ENCODE data around the gene THBS3.
"Not testable (repeated sequence)": the region's sequence is repeated elsewhere in the genome, so short reads cannot be mapped to it uniquely, and the experiment has no call there.

The THBS3 gene

DNA sequence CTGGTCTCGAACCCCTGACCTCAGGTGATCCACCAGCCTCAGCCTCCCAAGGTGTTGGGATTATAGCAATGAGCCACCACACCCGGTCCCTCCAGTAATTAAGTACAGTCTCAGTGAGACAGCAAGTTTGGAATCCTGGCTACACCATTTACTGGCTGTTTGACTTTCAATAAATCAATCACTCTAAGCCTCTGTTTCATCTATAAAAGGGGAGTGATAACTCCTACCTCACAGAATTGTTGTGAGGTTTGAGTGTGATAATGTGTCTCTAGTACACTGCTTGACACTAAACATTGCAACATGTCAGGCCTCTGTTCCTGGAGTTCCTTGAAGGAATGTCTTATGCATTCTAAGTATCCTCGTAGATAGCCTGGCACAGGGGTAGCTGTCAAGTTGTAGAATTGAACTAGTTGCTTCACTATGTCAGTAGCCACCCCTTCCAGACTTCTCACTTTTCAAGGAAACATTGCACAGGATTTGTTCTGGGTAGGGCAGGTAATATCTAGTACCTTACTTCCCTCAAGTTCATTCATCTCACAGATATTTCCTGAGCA, 35.2 kb upstream of the THBS3 start:
- H3K4me1 ChIP-seq, result peaks cover 42 to 57% (median 50%) of the 10 kb centered on the region in 10 experiments
- H3K9me3 ChIP-seq (replicated peaks in 1 of 11), result no peaks in the 10 kb centered on the region
- H3K36me3 ChIP-seq, result peaks cover 13 to 33% (median 23%) of the 10 kb centered on the region in 11 experiments
- peak overlapping the region in 9 of 11 experiments; percentile 19 to 90 (median 86); a peak in 9 of 22 replicates for H3K27ac ChIP-seq
- TF ChIP-seq Cebpa-rat (IDR thresholded peaks at IDR 0.05), result no peak
- no peaks in the 10 kb centered on the region for H4K20me1 ChIP-seq
- H3K4me2 ChIP-seq, result peak overlapping the region; percentile 80 to 98 (median 93)
- peak overlapping the region; percentile 60 to 76 (median 68); a peak in 19 of 20 replicates for H3K4me3 ChIP-seq
- H3K9ac ChIP-seq, result peak overlapping the region; percentile 81 to 87 (median 85); a peak in 20 of 22 replicates
- H3K27me3 ChIP-seq, result no peaks in the 10 kb centered on the region

DNA sequence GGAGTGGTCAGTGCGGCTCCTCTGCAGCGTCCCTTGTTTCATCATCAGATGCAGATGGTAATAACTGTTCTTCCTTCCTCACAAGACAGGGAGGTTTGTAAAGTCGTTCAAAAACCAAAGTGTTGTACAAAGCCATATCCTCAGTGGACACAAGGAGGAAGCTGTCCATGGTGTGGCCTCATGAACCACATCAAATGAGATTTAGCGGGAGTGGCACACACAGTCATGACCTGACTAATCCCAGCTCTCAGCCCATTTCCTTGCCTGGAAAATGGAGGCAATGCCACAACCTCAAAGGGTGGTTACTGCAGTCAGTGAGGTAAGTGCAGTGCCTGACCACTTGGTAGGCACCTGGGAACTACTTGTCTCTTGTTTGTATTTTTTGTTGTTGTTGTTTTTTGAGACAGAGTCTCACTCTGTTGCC, 34.2 kb upstream of the THBS3 start:
- Histone ChIP-seq H4K20me1 (no peaks in the 10 kb centered on the region), H3K9me3 (replicated peaks in 1 of 11) (no peaks in the 10 kb centered on the region), H3K9ac (peak overlapping the region in 6 of 11 experiments; percentile 39 to 76 (median 74); a peak in 8 of 22 replicates), H3K36me3 (peaks cover 15 to 33% (median 25%) of the 10 kb centered on the region in 11 experiments; a peak in 21 of 22 replicates), H3K4me1 (peaks cover 43 to 68% (median 53%) of the 10 kb centered on the region in 10 experiments), H3K27me3 (no peaks in the 10 kb centered on the region), H3K27ac (peak overlapping the region in 10 of 11 experiments; percentile 3 to 77 (median 54); a peak in 14 of 22 replicates), H3K4me3 (peak overlapping the region in 4 of 10 experiments; percentile 57 to 73 (median 63); a peak in 2 of 20 replicates), H3K4me2 (peak overlapping the region; percentile 79 to 98 (median 92))
- TF ChIP-seq Cebpa-rat (IDR thresholded peaks at IDR 0.05), result no peak

GRCh38 chr1:155241069-155241679, 33.5 kb upstream of the THBS3 start:
- Histone ChIP-seq H3K9me3 (replicated peaks in 1 of 11) (no peaks in the 10 kb centered on the region), H3K27me3 (no peaks in the 10 kb centered on the region), H3K27ac (peak overlapping the region in 10 of 11 experiments; percentile 3 to 77 (median 58); a peak in 18 of 22 replicates), H3K36me3 (peaks cover 17 to 36% (median 32%) of the 10 kb centered on the region in 11 experiments; a peak in 21 of 22 replicates), H4K20me1 (no peaks in the 10 kb centered on the region), H3K4me1 (peaks cover 43 to 74% (median 60%) of the 10 kb centered on the region in 10 experiments), H3K9ac (peak overlapping the region; percentile 44 to 78 (median 72); a peak in 20 of 22 replicates), H3K4me2 (peak overlapping the region; percentile 79 to 98 (median 92)), H3K4me3 (peak overlapping the region; percentile 52 to 73 (median 60))
- TF ChIP-seq Cebpa-rat (IDR thresholded peaks at IDR 0.05), result peak in 2 of 11 experiments; percentile 29 to 54; a peak in 1 of 22 replicates

DNA sequence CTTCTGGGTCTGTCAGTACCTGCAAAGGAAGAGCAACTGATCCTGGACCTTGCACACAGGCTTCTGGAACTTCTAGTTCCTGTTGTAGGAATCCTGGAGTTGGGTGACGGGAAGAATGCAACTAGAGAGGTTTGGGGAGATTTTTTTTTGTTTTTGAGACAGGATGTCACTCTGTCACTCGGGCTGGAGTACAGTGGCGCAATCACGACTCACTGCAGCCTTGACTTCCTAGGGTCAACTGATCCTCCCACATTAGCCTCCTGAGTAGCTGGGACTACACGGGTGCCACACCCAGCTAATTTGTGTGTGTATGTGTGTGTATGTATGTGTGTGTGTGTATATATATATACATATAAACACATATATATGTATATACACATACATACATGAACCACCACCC, 28.8 kb upstream of the THBS3 start:
- H3K9me3 ChIP-seq (replicated peaks in 1 of 11), result no peaks in the 10 kb centered on the region
- H3K4me3 ChIP-seq, result peak overlapping the region in 2 of 10 experiments; percentile 29 to 46; a peak in 4 of 20 replicates
- peak in 2 of 11 experiments; percentile 26 to 41; a peak in 2 of 22 replicates for TF ChIP-seq Cebpa-rat (IDR thresholded peaks at IDR 0.05)
- H3K4me1 ChIP-seq, result peaks cover 11 to 49% (median 31%) of the 10 kb centered on the region in 10 experiments
- H3K36me3 ChIP-seq, result peaks cover 24 to 44% (median 39%) of the 10 kb centered on the region in 11 experiments; a peak in 21 of 22 replicates
- H3K4me2 ChIP-seq, result peak overlapping the region in 7 of 11 experiments; percentile 42 to 87 (median 53); a peak in 13 of 22 replicates
- H3K9ac ChIP-seq, result peak overlapping the region in 7 of 11 experiments; percentile 4 to 62 (median 48); a peak in 7 of 22 replicates
- no peaks in the 10 kb centered on the region for H4K20me1 ChIP-seq
- no peaks in the 10 kb centered on the region for H3K27me3 ChIP-seq
- H3K27ac ChIP-seq, result peak overlapping the region in 6 of 11 experiments; percentile 4 to 77 (median 58); a peak in 10 of 22 replicates

GRCh38 chr1:155235375-155235774, 27.7 kb upstream of the THBS3 start:
- H3K27me3 ChIP-seq; H4K20me1 ChIP-seq; H3K9me3 ChIP-seq (replicated peaks in 1 of 11); H3K4me3 ChIP-seq: not testable (repeated sequence)
- peaks cover 24 to 44% (median 39%) of the 10 kb centered on the region in 11 experiments; a peak in 21 of 22 replicates for H3K36me3 ChIP-seq
- peak overlapping the region in 3 of 11 experiments; percentile 45 to 87 (median 85); a peak in 5 of 22 replicates for H3K4me2 ChIP-seq
- H3K9ac ChIP-seq, result peak overlapping the region in 1 of 11 experiments; percentile 62; a peak in 1 of 22 replicates
- peaks cover 2 to 44% (median 22%) of the 10 kb centered on the region in 10 experiments for H3K4me1 ChIP-seq
- H3K27ac ChIP-seq, result peak overlapping the region in 3 of 11 experiments; percentile 65 to 77 (median 71); a peak in 4 of 22 replicates

DNA sequence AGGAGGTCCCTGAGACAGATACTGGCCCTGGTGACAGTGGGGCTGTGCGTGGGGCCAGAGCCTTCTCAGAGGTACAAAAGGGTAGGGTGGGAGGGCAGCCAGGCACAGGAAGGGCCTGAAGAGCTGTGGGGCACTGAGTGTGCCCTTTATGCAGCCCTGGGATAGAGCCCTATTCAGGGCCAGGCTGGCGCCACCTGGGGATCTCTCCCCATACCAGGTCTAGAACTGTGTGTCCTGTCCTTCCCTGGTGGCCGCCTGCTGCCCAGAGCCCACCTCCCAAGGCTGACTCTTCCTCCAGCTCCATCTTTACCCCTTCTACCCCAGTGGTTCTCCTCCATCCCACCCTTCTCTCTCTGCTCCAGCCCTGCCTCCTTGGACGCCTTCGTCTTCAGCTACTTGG, 25.8 kb upstream of the THBS3 start:
- not testable (repeated sequence) for H3K4me3 ChIP-seq; H3K27me3 ChIP-seq; H3K9me3 ChIP-seq (replicated peaks in 1 of 11); H4K20me1 ChIP-seq; H3K4me2 ChIP-seq; H3K27ac ChIP-seq; H3K9ac ChIP-seq
- Histone ChIP-seq H3K4me1 (peaks cover 0 to 30% (median 18%) of the 10 kb centered on the region in 10 experiments; a peak in 16 of 20 replicates), H3K36me3 (peaks cover 16 to 31% (median 26%) of the 10 kb centered on the region in 11 experiments; a peak in 21 of 22 replicates)

GRCh38 chr1:155232001-155232978, 24.6 kb upstream of the THBS3 start:
- Histone ChIP-seq H3K36me3 (peaks cover 11 to 20% (median 18%) of the 10 kb centered on the region in 11 experiments; a peak in 21 of 22 replicates), H3K4me1 (peaks cover 8 to 30% (median 24%) of the 10 kb centered on the region in 10 experiments)
- H4K20me1 ChIP-seq; H3K9ac ChIP-seq; H3K27ac ChIP-seq; H3K9me3 ChIP-seq (replicated peaks in 1 of 11); H3K27me3 ChIP-seq; H3K4me2 ChIP-seq; H3K4me3 ChIP-seq: not testable (repeated sequence)

- H3K4me1 ChIP-seq, result peaks cover 11 to 22% (median 17%) of the 10 kb centered on the region in 10 experiments
- not testable (repeated sequence) for H3K36me3 ChIP-seq; H3K9me3 ChIP-seq (replicated peaks in 1 of 11); H3K4me2 ChIP-seq; H4K20me1 ChIP-seq; H3K9ac ChIP-seq; H3K27ac ChIP-seq; H3K4me3 ChIP-seq; H3K27me3 ChIP-seq
These were observed 23.6 kb upstream of the THBS3 start for GRCh38 chr1:155231302-155231701.

Measured in BLaER1 treated with 17β-estradiol and CSF1 and Interleukin-3, amounts not matched to agents 10 nM and 100 nM (cell line).